ENCODE measurements around the gene TTC34. TPM values are rescaled to one million over a fixed set of nuclear protein-coding genes. Genes with fewer than 3 reads are reported as not detected.

The TTC34 gene
- total RNA-seq, 1 experiment from 2014 or later = 1.7 TPM

DNA sequence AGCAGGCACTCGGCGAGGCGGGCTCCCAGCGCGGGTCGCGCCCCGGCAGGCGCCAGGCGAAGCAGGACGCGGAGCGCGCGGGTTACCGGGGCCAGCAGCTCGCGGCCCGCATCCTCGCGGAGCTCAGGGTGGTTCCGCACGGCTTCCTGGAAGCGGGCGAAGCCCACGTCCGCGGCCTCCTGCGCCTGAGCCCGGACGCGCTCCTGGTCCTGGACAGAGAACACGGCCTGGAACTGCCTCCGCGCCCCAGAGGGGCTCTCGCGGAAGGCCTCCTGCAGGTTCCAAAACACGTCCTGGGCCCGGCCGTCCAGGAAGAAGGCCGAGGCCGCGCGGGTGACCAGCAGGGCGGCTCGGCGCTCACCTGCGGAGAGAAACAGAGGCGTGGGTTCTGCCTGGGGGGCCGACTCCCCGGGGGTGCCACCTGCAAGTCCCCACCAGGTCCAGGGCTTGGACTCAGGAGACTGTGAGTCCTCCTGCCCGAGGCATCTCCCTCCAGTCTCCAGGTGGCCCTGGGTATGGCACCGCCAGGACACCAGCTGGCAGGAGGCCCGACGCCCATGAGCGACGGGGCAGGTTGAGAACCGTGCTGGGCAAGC is 11.4 kb downstream of the TTC34 start:
- H3K4me1 ChIP-seq (replicated peaks; ENCODE audit: insufficient read depth) = no peaks in the 10 kb centered on the region
- H3K27ac ChIP-seq = no peak overlapping the region
- no peaks in the 10 kb centered on the region for H3K36me3 ChIP-seq (ENCODE audit: low read depth)
- POLR2A ChIA-PET (ENCODE audit: unreplicated experiment) = no interaction called here
- H2AFZ ChIP-seq = no peak overlapping the region
- H3K9me2 ChIP-seq (ENCODE audit: insufficient read depth) = no peaks in the 10 kb centered on the region
- intact Hi-C loops (cut with micrococcal nuclease; ENCODE audit: unreplicated experiment) = no loop called here
- TF ChIP-seq, protein P1, sequence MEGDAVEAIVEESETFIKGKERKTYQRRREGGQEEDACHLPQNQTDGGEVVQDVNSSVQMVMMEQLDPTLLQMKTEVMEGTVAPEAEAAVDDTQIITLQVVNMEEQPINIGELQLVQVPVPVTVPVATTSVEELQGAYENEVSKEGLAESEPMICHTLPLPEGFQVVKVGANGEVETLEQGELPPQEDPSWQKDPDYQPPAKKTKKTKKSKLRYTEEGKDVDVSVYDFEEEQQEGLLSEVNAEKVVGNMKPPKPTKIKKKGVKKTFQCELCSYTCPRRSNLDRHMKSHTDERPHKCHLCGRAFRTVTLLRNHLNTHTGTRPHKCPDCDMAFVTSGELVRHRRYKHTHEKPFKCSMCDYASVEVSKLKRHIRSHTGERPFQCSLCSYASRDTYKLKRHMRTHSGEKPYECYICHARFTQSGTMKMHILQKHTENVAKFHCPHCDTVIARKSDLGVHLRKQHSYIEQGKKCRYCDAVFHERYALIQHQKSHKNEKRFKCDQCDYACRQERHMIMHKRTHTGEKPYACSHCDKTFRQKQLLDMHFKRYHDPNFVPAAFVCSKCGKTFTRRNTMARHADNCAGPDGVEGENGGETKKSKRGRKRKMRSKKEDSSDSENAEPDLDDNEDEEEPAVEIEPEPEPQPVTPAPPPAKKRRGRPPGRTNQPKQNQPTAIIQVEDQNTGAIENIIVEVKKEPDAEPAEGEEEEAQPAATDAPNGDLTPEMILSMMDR (conservative IDR thresholded peaks at IDR 0.05) = no peak
- no peak for TF ChIP-seq EZH2 (IDR thresholded peaks at IDR 0.05; ENCODE audit: low read depth)
- DNase-seq = no peak
- no peak overlapping the region for H3K4me3 ChIP-seq
- H3F3A ChIP-seq (ENCODE audit: insufficient read depth, low read depth) = no peaks in the 10 kb centered on the region
- BruUV-seq (replicated peaks) = no TSS peak
- H3K9me3 ChIP-seq (ENCODE audit: insufficient read depth, low read depth) = no peaks in the 10 kb centered on the region
- H4K20me1 ChIP-seq (ENCODE audit: insufficient read depth) = no peaks in the 10 kb centered on the region
- CTCF ChIA-PET = no interaction called here
- H3K4me2 ChIP-seq = no peak overlapping the region
- peaks cover 22% of the 10 kb centered on the region for H3K27me3 ChIP-seq (ENCODE audit: insufficient read depth, low read depth)
- no peaks in the 10 kb centered on the region for H3K79me2 ChIP-seq (ENCODE audit: low read depth)

DNA sequence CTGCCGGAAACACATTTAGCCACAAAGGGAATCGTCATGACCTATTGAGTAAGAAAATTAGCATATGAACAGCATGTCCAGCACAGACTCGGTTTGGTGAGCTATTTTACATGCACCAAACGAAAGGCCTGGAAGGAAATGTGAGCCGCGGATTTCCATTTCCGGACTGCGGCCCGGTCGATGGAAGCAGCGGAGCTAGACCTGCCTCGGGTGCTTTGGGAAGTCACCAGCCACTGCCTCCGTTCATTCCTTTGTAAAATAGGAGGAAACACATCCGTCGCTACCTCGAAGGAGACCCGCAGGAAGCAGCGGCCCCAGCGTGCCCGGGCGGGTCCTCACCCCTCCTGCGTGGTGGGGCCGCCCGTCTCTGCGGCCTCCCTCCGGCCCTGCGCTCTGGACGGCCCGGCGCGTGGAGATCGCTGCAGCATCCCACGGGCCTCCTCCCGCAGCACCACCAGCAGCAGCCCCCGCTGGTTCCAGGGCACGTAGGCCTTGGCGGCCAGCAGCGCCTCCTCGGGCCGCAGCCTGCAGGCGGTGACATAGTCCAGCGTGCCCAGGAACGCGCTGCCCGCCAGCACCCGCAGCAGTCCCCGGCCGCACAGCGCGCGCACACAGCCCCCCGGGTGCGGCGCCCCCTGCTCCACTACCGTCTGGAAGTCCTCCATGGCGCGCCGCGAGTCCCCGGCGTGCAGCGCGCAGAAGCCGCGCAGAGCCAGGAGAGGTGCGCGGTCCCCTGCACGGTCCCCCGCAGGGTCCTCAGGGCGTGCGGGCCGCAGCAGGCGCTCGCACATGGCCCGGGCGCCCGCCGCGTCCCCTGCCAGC is 12.1 kb downstream of the TTC34 start:
- H3K4me3 ChIP-seq = no peak overlapping the region
- H3K4me1 ChIP-seq (replicated peaks; ENCODE audit: insufficient read depth) = no peaks in the 10 kb centered on the region
- POLR2A ChIA-PET (ENCODE audit: unreplicated experiment) = no interaction called here
- no peak overlapping the region for H3K4me2 ChIP-seq
- H3K9me3 ChIP-seq (ENCODE audit: insufficient read depth, low read depth) = no peaks in the 10 kb centered on the region
- H2AFZ ChIP-seq = no peak overlapping the region
- H3K27me3 ChIP-seq (ENCODE audit: insufficient read depth, low read depth) = peaks cover 28% of the 10 kb centered on the region
- no peaks in the 10 kb centered on the region for H3K9me2 ChIP-seq (ENCODE audit: insufficient read depth)
- no peaks in the 10 kb centered on the region for H3K79me2 ChIP-seq (ENCODE audit: low read depth)
- H3K27ac ChIP-seq = no peak overlapping the region
- CTCF ChIA-PET = no interaction called here
- intact Hi-C loops (cut with micrococcal nuclease; ENCODE audit: unreplicated experiment) = no loop called here
- no peaks in the 10 kb centered on the region for H3K36me3 ChIP-seq (ENCODE audit: low read depth)
- BruUV-seq (replicated peaks) = no TSS peak
- TF ChIP-seq EZH2 (IDR thresholded peaks at IDR 0.05; ENCODE audit: low read depth) = no peak
- TF ChIP-seq, protein P1 (conservative IDR thresholded peaks at IDR 0.05) = no peak
- no peaks in the 10 kb centered on the region for H4K20me1 ChIP-seq (ENCODE audit: insufficient read depth)
- no peaks in the 10 kb centered on the region for H3F3A ChIP-seq (ENCODE audit: insufficient read depth, low read depth)
- DNase-seq = no peak

DNA sequence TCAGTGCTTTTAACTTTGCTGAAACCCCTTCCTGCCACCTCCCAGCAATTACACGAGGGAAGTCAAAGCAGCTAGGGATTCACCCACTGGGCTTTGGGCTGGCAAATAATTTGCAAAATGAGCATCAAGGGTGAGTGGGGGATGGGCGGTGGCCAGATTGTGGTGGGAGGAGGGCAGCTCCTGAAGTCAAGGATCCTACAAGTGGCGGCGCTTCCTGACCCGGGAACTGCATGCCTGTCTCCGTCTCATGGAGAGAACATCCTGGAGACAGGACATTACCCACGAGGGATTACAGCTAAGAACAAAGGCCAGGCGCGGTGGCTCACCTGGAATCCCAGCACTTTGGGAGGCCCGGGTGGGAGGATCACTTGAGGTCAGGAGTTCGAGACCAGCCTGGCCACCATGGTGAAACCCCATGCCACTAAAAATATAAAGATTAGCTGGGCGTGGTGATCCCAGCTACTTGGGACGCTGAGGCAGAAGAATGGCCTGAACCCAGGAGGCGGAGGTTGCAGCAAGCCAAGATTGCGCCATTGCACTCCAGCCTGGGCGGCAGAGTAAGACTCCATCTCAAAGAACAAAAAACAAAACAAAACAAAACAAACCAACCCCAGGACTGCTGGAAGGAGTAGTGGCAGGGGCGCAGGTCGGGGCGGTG is 12.9 kb downstream of the TTC34 start:
- no TSS peak for BruUV-seq (replicated peaks)
- ChIA-PET CTCF (no interaction called here), POLR2A (ENCODE audit: unreplicated experiment) (no interaction called here)
- TF ChIP-seq, protein P1 (conservative IDR thresholded peaks at IDR 0.05) = no peak
- TF ChIP-seq EZH2 (IDR thresholded peaks at IDR 0.05; ENCODE audit: low read depth) = no peak
- intact Hi-C loops (cut with micrococcal nuclease; ENCODE audit: unreplicated experiment) = no loop called here
- Histone ChIP-seq H3K79me2 (ENCODE audit: low read depth) (no peaks in the 10 kb centered on the region), H3K9me2 (ENCODE audit: insufficient read depth) (no peaks in the 10 kb centered on the region), H3K9me3 (ENCODE audit: insufficient read depth, low read depth) (no peaks in the 10 kb centered on the region), H3F3A (ENCODE audit: insufficient read depth, low read depth) (no peaks in the 10 kb centered on the region), H3K4me3 (no peak overlapping the region), H3K27me3 (ENCODE audit: insufficient read depth, low read depth) (peaks cover 35% of the 10 kb centered on the region), H2AFZ (no peak overlapping the region), H3K4me2 (no peak overlapping the region), H3K36me3 (ENCODE audit: low read depth) (no peaks in the 10 kb centered on the region), H3K4me1 (replicated peaks; ENCODE audit: insufficient read depth) (no peaks in the 10 kb centered on the region), H3K27ac (no peak overlapping the region), H4K20me1 (ENCODE audit: insufficient read depth) (no peaks in the 10 kb centered on the region)
- DNase-seq = no peak

Measured in PC-9 (cell line).